ENCODE results near the gene LMNTD2. TPM values are rescaled to one million over a fixed set of nuclear protein-coding genes. Genes with fewer than 3 reads are reported as not detected.

Gene LMNTD2
- total and polyA plus RNA-seq, 2 donors (not counting 3 experiments of a cell fraction or from before 2014, with no cell fraction given) = 2.1 to 2.6 TPM

GRCh38 chr11:607971-608659 lies 47.6 kb upstream of the LMNTD2 start:
- no peak for DNase-seq (ENCODE audit: low read depth, low spot score)
- no peaks in the 10 kb centered on the region for H4K20me1 ChIP-seq (replicated peaks; ENCODE audit: control insufficient read depth, extremely low read depth, insufficient read depth, low read length)
- H3K9me3 ChIP-seq (replicated peaks; ENCODE audit: control insufficient read depth, insufficient read depth, low read length) = no peaks in the 10 kb centered on the region
- H3K4me2 ChIP-seq (ENCODE audit: insufficient read depth, low read length) = no peak overlapping the region
- ChIA-PET POLR2A (no interaction called here), CTCF (interaction anchor here (0.5 to 1.2 kb wide), 4 partner anchors 20 to 54 kb away, joined by 3 read pairs; partner anchors contain the start of genes DRD4 and PHRF1)
- no peak overlapping the region for H3K9ac ChIP-seq (replicated peaks; ENCODE audit: extremely low read depth, insufficient read depth, low read length)
- peaks cover 17 to 79% of the 10 kb centered on the region in 2 experiments for H3K36me3 ChIP-seq (ENCODE audit: control insufficient read depth in 2 of 2, extremely low read depth in 1 of 2, insufficient read depth in 2 of 2, low read length in 2 of 2)
- FAIRE-seq = no peak
- intact Hi-C loops (cut with micrococcal nuclease) = no loop called here
- dilution Hi-C loops (cut with MboI; ENCODE audit: extremely low pct_ligation_motif_present, low sequenced_read_pairs) = no loop called here
- no peak overlapping the region for H2AFZ ChIP-seq (ENCODE audit: low read depth, low read length)
- no peak overlapping the region for H3K4me3 ChIP-seq (replicated peaks in 1 of 3; ENCODE audit: insufficient read depth in 1 of 3, low read depth in 1 of 3, low read length in 3 of 3)
- no TSS peak for BruUV-seq (replicated peaks)
- H3K79me2 ChIP-seq (ENCODE audit: control insufficient read depth, insufficient read depth, low read length) = no peaks in the 10 kb centered on the region
- H3K4me1 ChIP-seq (ENCODE audit: control insufficient read depth, extremely low read depth, insufficient read depth, low read length) = no peaks in the 10 kb centered on the region
- TF ChIP-seq, protein P1, sequence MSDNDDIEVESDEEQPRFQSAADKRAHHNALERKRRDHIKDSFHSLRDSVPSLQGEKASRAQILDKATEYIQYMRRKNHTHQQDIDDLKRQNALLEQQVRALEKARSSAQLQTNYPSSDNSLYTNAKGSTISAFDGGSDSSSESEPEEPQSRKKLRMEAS (IDR thresholded peaks at IDR 0.05; ENCODE audit: insufficient read depth, insufficient read length) = no peak
- TF ChIP-seq GATA2 (IDR thresholded peaks at IDR 0.05; ENCODE audit: insufficient read depth, insufficient read length, low read depth, low read length) (no peak), POLR2AphosphoS5 (IDR thresholded peaks at IDR 0.05; ENCODE audit: insufficient read depth, low read depth, low read length) (no peak), EZH2 (IDR thresholded peaks at IDR 0.05; ENCODE audit: borderline replicate concordance, low read depth, low read length, severe bottlenecking) (no peak), FOS (IDR thresholded peaks at IDR 0.05; ENCODE audit: borderline replicate concordance, insufficient read depth, low read length) (no peak)
- H3K27ac ChIP-seq (ENCODE audit: insufficient read depth, low read depth, low read length) = no peak overlapping the region
- H3K9me1 ChIP-seq (replicated peaks; ENCODE audit: control insufficient read depth, extremely low read depth, insufficient read depth, low read length) = no peaks in the 10 kb centered on the region
- no peaks in the 10 kb centered on the region for H3K27me3 ChIP-seq (ENCODE audit: control insufficient read depth in 2 of 2, insufficient read depth in 2 of 2, low read length in 2 of 2)
